SU-DHL-6 (cell line): ENCODE data around the gene LRP1.

Experiments
- CTCF ChIP-seq: fragments of 200-600 bp; sonication (generic); IDR thresholded peaks from one replicate; pipeline ENCODE4 v1.5.1; 2017; ENCODE audit warnings: antibody characterized with exemption, mild to moderate bottlenecking, low read length, moderate library complexity; ENCODE audit not compliant: insufficient read depth, poor library complexity, severe bottlenecking
- EZH2phosphoT487 ChIP-seq: fragments of 200-600 bp; sonication (generic), shearing (Covaris generic); conservative IDR thresholded peaks from 2 replicates; pipeline ENCODE4 v1.6.1; 2018; ENCODE audit warnings: mild to moderate bottlenecking, antibody characterized with exemption, low read length, moderate library complexity, mixed read lengths

GRCh38 chr12:57101892-57102695, 26.2 kb upstream of the LRP1 start:
- no peak for TF ChIP-seq CTCF
- TF ChIP-seq EZH2phosphoT487, result no peak
